Measurements from ENCODE around the gene TTC9C.

DNA sequence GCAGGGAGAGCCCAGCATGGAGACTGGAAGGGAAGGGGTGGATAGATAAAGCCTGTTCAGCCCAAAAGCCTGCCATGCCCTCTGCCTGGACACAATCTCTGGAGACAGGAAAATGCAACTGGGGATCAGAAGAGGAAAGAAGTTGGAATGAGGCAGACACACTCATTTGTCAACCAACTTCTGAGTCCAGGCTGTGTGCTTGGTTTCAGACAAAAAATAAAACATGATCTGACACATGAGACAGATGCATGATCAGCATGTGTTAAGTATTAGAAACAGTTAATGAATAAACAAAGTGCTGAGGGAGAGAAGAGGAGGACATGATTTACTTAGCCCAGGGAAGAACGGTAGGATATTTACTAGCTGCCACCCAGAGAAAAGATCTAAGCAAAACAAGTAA, 39.8 kb upstream of the TTC9C start:
- TF ChIP-seq, protein P1, sequence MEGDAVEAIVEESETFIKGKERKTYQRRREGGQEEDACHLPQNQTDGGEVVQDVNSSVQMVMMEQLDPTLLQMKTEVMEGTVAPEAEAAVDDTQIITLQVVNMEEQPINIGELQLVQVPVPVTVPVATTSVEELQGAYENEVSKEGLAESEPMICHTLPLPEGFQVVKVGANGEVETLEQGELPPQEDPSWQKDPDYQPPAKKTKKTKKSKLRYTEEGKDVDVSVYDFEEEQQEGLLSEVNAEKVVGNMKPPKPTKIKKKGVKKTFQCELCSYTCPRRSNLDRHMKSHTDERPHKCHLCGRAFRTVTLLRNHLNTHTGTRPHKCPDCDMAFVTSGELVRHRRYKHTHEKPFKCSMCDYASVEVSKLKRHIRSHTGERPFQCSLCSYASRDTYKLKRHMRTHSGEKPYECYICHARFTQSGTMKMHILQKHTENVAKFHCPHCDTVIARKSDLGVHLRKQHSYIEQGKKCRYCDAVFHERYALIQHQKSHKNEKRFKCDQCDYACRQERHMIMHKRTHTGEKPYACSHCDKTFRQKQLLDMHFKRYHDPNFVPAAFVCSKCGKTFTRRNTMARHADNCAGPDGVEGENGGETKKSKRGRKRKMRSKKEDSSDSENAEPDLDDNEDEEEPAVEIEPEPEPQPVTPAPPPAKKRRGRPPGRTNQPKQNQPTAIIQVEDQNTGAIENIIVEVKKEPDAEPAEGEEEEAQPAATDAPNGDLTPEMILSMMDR (IDR thresholded peaks at IDR 0.05; ENCODE audit: insufficient read depth, low read length, poor library complexity, severe bottlenecking), result no peak
- TF ChIP-seq EZH2phosphoT487 (conservative IDR thresholded peaks at IDR 0.05; ENCODE audit: low read length), result no peak
